Measurements from ENCODE around the gene PPP1R13B. TPM values are rescaled to one million over a fixed set of nuclear protein-coding genes. Genes with fewer than 3 reads are reported as not detected.

The PPP1R13B gene
- total and polyA plus RNA-seq, 2 experiments from 2014 or later, result 2.0 to 8.5 TPM

DNA sequence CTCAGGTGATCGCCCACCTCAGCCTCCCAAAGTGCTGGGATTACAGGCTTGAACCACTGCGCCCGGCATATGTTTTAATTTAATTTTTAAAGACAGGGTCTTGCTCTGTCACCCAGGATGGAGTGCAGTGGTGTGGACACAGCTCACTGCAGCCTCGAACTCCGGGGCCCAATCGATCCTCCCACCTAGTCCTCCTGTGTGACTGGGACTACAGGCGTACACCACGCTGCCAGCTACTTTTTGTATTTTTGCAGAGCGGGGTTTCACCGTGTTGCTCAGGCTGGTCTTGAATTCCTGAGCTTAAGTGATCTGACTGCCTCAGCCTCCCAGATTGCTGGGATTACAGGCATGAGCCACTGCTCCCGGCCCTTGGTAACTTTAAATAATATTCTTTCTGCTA, 30.8 kb upstream of the PPP1R13B start:
- H3K27ac ChIP-seq (ENCODE audit: low read depth), result no peak overlapping the region
- Mint-ChIP-seq H3K27me3 (ENCODE audit: insufficient read depth, low read depth, poor library complexity) (peaks cover 8% of the 10 kb centered on the region), H3K4me3 (no peak overlapping the region), H3K4me1 (peaks cover 17% of the 10 kb centered on the region), H3K27ac (no peak overlapping the region), H3K9me3 (no peaks in the 10 kb centered on the region; the same call in 2 of the 3 replicates), H3K36me3 (ENCODE audit: low read depth) (no peaks in the 10 kb centered on the region)
- H3K9me2 ChIP-seq (ENCODE audit: insufficient read depth), result no peaks in the 10 kb centered on the region
- no peaks in the 10 kb centered on the region for H3K79me2 ChIP-seq (replicated peaks; ENCODE audit: insufficient read depth)
- no peaks in the 10 kb centered on the region for H3K27me3 ChIP-seq (ENCODE audit: insufficient read depth)
- peaks cover 8% of the 10 kb centered on the region for H3K4me1 ChIP-seq (ENCODE audit: insufficient read depth)
- H3K4me3 ChIP-seq, result no peak overlapping the region
- DNase-seq (ENCODE audit: low spot score), result no peak
- no peak for ATAC-seq
- no peaks in the 10 kb centered on the region for H3F3A ChIP-seq (replicated peaks; ENCODE audit: low read depth)
- no peaks in the 10 kb centered on the region for H4K20me1 ChIP-seq (replicated peaks; ENCODE audit: insufficient read depth)
- no peak for TF ChIP-seq ZNF114 (CRISPR knock-in tag; IDR thresholded peaks at IDR 0.05)
- TF ChIP-seq EZH2 (IDR thresholded peaks at IDR 0.05; ENCODE audit: low read depth, unreplicated experiment), result no peak
- TF ChIP-seq, protein P1, sequence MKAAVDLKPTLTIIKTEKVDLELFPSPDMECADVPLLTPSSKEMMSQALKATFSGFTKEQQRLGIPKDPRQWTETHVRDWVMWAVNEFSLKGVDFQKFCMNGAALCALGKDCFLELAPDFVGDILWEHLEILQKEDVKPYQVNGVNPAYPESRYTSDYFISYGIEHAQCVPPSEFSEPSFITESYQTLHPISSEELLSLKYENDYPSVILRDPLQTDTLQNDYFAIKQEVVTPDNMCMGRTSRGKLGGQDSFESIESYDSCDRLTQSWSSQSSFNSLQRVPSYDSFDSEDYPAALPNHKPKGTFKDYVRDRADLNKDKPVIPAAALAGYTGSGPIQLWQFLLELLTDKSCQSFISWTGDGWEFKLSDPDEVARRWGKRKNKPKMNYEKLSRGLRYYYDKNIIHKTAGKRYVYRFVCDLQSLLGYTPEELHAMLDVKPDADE (IDR thresholded peaks at IDR 0.05), result no peak
- TF ChIP-seq, protein P2, sequence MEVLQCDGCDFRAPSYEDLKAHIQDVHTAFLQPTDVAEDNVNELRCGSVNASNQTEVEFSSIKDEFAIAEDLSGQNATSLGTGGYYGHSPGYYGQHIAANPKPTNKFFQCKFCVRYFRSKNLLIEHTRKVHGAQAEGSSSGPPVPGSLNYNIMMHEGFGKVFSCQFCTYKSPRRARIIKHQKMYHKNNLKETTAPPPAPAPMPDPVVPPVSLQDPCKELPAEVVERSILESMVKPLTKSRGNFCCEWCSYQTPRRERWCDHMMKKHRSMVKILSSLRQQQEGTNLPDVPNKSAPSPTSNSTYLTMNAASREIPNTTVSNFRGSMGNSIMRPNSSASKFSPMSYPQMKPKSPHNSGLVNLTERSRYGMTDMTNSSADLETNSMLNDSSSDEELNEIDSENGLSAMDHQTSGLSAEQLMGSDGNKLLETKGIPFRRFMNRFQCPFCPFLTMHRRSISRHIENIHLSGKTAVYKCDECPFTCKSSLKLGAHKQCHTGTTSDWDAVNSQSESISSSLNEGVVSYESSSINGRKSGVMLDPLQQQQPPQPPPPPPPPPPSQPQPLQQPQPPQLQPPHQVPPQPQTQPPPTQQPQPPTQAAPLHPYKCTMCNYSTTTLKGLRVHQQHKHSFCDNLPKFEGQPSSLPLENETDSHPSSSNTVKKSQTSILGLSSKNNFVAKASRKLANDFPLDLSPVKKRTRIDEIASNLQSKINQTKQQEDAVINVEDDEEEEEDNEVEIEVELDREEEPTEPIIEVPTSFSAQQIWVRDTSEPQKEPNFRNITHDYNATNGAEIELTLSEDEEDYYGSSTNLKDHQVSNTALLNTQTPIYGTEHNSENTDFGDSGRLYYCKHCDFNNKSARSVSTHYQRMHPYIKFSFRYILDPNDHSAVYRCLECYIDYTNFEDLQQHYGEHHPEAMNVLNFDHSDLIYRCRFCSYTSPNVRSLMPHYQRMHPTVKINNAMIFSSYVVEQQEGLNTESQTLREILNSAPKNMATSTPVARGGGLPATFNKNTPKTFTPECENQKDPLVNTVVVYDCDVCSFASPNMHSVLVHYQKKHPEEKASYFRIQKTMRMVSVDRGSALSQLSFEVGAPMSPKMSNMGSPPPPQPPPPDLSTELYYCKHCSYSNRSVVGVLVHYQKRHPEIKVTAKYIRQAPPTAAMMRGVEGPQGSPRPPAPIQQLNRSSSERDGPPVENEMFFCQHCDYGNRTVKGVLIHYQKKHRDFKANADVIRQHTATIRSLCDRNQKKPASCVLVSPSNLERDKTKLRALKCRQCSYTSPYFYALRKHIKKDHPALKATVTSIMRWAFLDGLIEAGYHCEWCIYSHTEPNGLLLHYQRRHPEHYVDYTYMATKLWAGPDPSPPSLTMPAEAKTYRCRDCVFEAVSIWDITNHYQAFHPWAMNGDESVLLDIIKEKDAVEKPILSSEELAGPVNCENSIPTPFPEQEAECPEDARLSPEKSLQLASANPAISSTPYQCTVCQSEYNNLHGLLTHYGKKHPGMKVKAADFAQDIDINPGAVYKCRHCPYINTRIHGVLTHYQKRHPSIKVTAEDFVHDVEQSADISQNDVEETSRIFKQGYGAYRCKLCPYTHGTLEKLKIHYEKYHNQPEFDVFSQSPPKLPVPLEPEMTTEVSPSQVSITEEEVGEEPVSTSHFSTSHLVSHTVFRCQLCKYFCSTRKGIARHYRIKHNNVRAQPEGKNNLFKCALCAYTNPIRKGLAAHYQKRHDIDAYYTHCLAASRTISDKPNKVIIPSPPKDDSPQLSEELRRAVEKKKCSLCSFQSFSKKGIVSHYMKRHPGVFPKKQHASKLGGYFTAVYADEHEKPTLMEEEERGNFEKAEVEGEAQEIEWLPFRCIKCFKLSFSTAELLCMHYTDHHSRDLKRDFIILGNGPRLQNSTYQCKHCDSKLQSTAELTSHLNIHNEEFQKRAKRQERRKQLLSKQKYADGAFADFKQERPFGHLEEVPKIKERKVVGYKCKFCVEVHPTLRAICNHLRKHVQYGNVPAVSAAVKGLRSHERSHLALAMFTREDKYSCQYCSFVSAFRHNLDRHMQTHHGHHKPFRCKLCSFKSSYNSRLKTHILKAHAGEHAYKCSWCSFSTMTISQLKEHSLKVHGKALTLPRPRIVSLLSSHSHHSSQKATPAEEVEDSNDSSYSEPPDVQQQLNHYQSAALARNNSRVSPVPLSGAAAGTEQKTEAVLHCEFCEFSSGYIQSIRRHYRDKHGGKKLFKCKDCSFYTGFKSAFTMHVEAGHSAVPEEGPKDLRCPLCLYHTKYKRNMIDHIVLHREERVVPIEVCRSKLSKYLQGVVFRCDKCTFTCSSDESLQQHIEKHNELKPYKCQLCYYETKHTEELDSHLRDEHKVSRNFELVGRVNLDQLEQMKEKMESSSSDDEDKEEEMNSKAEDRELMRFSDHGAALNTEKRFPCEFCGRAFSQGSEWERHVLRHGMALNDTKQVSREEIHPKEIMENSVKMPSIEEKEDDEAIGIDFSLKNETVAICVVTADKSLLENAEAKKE (CRISPR knock-in tag; IDR thresholded peaks at IDR 0.05), result no peak
- TF ChIP-seq STAT1 (IDR thresholded peaks at IDR 0.05; ENCODE audit: unreplicated experiment), result no peak
- no peak for TF ChIP-seq ZNF331 (CRISPR knock-in tag; IDR thresholded peaks at IDR 0.05; ENCODE audit: low read depth)
- TF ChIP-seq, protein P3, sequence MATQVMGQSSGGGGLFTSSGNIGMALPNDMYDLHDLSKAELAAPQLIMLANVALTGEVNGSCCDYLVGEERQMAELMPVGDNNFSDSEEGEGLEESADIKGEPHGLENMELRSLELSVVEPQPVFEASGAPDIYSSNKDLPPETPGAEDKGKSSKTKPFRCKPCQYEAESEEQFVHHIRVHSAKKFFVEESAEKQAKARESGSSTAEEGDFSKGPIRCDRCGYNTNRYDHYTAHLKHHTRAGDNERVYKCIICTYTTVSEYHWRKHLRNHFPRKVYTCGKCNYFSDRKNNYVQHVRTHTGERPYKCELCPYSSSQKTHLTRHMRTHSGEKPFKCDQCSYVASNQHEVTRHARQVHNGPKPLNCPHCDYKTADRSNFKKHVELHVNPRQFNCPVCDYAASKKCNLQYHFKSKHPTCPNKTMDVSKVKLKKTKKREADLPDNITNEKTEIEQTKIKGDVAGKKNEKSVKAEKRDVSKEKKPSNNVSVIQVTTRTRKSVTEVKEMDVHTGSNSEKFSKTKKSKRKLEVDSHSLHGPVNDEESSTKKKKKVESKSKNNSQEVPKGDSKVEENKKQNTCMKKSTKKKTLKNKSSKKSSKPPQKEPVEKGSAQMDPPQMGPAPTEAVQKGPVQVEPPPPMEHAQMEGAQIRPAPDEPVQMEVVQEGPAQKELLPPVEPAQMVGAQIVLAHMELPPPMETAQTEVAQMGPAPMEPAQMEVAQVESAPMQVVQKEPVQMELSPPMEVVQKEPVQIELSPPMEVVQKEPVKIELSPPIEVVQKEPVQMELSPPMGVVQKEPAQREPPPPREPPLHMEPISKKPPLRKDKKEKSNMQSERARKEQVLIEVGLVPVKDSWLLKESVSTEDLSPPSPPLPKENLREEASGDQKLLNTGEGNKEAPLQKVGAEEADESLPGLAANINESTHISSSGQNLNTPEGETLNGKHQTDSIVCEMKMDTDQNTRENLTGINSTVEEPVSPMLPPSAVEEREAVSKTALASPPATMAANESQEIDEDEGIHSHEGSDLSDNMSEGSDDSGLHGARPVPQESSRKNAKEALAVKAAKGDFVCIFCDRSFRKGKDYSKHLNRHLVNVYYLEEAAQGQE (IDR thresholded peaks at IDR 0.05; ENCODE audit: unreplicated experiment), result no peak
- no peak for TF ChIP-seq NANOG (IDR thresholded peaks at IDR 0.05; ENCODE audit: borderline replicate concordance)
- TF ChIP-seq, protein P4, sequence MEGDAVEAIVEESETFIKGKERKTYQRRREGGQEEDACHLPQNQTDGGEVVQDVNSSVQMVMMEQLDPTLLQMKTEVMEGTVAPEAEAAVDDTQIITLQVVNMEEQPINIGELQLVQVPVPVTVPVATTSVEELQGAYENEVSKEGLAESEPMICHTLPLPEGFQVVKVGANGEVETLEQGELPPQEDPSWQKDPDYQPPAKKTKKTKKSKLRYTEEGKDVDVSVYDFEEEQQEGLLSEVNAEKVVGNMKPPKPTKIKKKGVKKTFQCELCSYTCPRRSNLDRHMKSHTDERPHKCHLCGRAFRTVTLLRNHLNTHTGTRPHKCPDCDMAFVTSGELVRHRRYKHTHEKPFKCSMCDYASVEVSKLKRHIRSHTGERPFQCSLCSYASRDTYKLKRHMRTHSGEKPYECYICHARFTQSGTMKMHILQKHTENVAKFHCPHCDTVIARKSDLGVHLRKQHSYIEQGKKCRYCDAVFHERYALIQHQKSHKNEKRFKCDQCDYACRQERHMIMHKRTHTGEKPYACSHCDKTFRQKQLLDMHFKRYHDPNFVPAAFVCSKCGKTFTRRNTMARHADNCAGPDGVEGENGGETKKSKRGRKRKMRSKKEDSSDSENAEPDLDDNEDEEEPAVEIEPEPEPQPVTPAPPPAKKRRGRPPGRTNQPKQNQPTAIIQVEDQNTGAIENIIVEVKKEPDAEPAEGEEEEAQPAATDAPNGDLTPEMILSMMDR (conservative IDR thresholded peaks at IDR 0.05; ENCODE audit: low read depth in 2 of 2), result no peak
- TF ChIP-seq EZH2phosphoT487 (IDR thresholded peaks at IDR 0.05; ENCODE audit: unreplicated experiment), result no peak
- no peak for TF ChIP-seq JUNB (IDR thresholded peaks at IDR 0.05; ENCODE audit: unreplicated experiment)
- TF ChIP-seq CREB1 (CRISPR knock-in tag; IDR thresholded peaks at IDR 0.05; ENCODE audit: low read depth), result no peak
- no peak for TF ChIP-seq POLR2AphosphoS5 (IDR thresholded peaks at IDR 0.05; ENCODE audit: low read depth)
- no peak overlapping the region for H2AFZ ChIP-seq
- no peaks in the 10 kb centered on the region for H3K36me3 ChIP-seq (ENCODE audit: insufficient read depth)
- H3K4me2 ChIP-seq, result no peak overlapping the region

All from GM23338 (cell line).